Measurements from ENCODE around the gene TNIK.

TNIK gene

DNA sequence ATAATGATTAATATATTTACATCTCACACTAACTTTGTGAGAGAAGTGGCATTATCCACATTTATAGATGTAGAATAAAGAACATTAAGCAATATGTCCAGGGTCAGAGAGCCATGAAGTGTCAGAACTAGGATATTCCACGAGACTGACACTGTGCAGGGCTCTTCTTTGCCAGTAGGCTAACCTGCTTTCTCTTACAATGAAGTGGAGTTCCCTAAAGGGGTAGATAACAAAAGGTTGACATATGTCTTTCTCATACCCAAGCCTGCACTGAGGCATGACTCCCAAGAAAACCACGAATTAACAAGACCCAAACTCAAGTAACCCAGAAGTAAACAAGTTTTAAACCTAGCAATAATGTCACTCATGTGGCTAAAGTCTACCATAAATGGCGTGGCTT is 242.1 kb downstream of the TNIK start:
- no peak for DNase-seq

DNA sequence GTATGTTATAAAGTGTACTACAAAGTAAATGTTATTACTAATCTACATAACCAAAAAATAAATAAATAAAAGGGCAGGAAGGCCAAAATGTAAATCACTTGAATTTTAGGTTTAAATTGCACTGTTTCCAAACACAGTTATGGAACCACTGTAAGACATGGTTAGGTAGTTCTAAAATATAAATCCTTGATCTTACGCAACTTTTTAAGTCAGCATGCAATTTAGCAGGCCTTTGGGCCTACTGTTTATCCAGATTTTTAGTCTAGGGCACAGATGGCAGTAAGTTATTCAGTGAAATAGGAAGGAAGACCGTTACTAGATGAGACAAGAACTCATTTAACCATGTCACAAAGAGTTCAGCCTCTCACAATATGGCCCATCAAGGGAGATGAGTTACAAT is 246.3 kb downstream of the TNIK start:
- DNase-seq, result no peak

DNA sequence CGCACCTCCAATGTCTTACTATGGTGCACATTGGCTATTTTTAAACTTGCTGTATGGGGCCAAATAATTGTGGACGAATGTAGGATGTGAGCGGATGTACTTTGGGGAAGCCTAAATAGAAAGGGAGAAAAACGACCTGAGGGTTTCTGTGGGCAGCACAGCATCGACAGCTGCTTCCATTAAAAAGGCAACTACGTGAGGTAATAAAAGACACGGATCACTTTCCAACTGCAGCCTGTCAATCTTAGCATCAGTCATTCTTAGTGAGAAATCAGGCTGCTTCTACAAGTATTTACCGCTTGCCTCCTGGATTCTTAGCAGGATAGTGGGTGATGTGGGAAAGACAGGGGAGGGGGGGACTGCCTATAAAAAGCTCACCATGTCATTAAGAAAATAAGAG is 247.0 kb downstream of the TNIK start:
- DNase-seq, result no peak

DNA sequence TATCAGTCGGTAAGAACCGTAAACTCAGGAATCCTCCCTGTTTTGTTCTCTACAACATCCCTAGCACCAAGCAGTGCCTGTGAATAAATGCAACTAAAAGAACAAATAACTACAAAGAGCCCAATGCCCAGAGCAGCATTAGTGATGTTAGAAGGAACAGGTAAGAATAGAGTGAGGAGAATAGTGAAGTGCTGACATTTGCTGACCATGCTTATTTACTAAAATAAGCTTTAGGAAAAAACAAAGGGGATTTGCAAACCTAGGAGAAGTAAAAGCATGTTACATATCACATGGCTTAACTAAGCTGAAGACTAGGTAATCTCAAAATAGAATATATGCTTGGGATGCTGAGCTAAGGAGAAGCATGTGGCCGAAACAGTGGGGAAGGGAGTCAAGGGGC is 247.6 kb downstream of the TNIK start:
- DNase-seq, result no peak

DNA sequence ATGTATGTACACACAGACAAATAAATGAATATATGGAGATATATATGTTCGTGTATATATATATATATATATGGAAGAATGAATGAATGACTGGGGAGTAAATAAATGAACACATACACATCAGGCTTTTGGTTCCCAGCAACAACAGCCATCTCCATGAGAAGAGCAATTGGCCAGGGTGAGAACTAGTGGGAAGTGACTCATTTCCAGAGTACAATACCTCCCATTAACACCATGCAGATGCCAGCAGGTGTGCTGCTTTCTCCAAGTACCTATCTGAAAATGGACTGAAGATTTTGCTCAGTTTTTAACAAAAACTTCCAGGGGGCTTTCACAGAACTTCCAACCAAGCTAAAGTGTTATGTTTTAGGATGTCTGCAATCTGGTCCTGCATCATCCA is 253.9 kb downstream of the TNIK start:
- DNase-seq, result no peak

DNA sequence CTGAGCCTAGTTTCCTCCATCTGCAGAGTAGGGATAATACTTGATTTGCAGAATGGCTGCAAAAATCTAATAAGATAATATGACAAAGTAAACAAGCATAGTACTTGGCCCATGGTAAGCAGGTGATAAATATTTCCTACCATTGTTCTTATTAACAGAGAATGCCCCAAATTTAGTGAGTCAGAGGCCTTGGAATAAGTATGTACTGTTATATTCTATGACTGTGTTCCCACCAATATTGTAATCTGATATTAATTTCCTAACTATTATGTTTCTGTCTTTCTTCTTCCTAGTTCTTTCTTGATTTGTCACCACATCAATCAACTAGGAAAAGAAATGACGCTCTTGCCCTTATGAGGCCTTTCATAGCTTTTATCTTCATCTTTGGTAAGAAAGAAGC is 255.3 kb downstream of the TNIK start:
- no peak for DNase-seq

DNA sequence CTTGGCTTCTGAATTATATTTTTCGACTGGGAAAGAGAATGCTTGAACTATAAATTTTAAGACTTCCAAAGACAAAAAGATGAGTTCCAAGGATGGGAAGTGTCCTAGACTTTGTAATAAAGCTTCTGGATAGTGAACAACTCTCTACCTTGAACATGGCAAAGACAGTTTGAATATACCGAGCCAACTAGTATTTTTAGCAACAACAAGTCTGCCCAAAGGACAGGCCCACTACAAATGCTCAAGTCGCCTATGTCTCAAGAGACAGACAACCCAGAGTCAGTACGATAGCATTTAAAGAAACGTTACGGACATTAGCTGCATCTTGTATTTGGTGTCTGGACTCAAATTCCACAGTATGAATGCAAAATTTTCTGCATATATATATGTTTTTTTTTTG is 258.4 kb downstream of the TNIK start:
- DNase-seq, result no peak

DNA sequence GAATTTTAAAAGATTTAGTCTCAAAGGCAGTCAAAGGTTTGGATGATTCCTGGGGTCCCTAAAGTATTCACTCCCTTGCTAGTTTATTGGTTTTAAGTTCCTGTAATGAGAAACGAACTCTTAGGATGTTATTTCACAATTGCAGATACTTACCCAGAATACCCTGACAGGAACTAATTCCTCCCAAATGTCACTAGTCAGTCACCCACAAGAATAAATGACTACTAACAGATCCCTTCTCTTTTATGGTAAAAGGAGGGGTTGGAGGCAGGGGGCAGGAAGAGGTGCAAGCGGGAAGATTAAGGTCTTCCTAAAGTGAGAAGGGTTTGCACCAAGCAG is 259.5 kb downstream of the TNIK start:
- DNase-seq, result no peak

DNA sequence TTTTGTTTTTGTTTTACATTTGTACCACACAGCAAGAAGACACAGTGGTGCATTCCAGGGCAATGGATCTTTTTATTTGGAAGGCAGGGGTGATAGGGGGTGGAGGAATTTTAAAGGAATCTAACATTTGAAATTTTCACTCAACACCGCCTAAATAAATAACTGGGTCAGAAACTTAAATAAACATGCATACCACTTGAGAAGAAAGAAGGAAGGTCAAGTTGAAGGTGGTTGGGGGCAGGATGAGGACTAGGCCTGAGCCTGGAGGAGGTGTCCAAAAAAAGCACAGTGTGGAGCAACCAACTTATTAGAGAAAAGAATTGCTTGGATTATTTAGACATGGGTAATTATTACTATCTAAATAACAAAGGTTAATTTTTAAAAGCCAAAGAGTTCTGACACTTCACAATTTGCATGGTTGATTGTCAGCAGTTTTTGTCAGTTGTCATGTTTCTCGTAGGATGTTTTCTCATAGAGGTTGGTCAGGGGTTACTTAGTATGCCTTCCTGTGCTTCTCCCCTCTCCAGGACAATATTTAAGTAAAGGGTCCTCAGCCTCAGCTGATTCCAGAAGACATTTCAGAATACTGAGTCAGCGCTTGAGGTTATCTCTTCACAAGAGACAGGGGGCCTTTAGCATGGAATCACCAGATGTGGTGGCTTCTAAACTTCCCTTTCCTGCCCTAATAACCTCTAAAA is 260.0 kb downstream of the TNIK start:
- DNase-seq, result no peak

DNA sequence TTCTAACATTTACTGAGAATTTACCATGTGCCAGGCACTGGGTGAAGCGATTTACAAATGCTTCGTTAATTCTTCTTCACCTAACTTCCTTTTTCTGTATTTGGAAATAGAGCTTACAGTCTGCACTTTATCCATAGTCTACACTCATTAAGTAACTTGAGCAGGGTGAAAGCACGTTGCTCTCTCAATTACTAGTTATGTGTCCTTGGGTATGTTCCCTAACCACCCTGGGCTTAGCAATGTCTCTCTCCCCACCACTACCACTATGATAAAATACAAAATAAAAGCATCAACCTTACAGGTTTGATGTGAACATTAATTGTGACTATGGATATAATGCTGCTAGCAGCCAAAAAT is 260.8 kb downstream of the TNIK start:
- no peak for DNase-seq

DNA sequence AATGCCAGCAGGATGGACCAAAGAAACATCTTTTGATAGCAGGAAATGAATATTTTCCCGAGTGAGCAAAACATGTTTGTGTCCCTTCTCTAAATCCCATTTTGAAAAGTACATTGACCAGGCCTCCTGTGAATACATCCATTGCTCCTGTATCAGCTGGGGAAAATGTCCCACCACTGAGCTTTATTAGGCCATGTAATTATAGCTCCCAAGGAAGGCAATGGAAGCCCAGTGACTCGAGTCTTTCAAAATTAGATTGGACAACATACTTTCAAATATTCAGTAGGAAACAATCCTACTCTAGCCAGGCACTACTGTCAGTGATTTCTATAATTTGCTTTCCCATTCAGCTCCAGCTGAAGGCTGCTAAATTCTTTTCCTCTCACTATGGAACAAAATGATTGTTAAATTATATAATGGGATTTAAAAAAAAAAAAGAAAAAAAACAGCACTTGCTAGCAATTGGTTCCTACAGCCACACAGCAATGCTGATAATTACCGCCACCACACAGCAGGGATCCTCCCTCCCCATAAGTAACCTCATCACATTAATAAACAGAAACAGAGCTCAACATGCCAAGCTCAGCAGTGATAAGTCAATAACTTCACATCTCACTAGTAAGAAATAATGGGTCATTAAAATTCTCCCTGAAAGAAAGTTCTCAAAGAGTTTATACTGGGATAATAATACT is 261.3 kb downstream of the TNIK start:
- no peak for DNase-seq

DNA sequence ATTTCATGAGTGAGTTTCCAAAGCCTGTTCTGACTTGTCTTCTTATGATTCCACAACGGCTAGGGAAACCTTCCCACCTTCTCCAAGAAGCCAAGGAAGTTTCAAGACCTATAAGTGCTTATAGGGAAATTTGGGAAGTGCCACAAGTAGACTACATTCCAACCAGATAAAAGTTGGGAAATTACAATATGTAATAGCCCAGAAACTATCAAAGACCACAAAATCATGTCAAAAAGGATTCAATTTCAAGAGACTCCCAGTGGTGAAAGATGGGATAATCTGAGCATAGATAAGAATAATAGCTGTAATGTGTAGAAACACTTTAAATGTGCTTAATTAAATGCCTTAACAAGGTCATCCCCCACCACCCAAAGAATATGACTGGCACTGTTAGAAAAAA is 264.5 kb downstream of the TNIK start:
- DNase-seq, result no peak

DNA sequence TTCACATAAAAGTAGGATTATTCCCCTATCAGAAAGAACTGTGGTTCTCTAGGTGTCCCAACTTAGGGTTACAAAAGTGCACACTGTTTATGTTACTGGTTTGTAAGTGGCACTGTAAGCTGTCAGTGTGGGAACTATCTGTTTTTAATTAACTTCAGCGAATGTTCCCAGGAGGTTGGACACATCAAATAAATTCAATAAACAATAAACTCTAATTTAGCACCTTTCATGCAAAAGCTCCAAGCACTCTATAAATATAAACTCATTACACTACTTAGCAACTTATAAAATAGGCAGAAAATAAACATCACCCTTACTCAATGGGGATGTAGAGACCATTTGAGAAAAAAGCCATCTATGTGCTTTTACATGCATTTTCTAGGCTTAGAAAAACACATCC is 265.2 kb downstream of the TNIK start:
- DNase-seq, result no peak

DNA sequence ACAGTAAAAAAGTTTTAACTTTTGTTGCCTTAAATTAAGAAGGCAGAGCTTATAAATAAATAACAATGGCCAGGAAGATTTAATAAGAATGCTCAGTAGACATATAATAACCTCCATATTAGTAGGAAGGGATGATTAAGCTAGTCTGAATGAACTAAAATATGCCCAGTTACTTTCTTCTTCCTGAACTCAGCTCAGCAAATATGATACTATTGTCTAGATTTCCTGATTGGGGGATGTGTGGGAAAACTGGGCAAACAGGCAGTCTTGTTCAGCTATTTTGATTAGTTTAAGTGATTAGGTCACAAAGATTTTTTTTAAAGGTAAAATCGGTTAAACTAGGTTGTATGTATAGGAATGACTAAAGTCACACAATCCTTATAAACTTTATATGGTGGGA is 266.5 kb downstream of the TNIK start:
- no peak for DNase-seq

DNA sequence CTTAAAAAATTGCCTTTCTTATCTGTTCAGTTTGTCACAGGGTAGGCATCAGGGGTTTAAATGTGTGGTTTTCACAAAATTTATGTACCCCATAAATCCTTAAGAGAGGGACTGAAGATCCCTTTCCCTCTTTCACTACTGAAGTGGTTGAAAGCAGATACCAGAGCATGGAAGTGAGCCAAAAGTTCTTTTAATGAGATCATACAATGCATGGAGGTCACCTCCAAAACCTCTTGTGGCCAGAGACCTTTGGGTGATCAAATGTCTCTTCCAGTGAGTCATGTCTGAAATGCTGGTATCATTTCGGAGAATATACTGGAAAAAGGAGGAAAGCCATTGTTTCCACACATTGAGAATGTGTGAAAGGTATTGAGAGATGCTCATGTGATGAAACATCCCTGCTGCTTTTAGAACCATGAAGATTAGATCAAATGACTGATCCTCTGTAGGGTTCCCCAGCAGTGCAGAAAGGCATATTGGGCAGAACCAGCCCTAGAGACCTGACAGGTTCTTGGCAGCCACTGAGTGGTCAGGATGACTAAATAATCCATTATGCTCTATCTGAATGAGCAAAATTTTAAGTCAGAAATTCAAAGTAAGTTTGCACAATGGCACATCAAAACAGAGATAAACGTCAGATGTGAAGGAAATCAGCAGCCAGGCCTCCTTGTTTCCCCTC is 267.9 kb downstream of the TNIK start:
- DNase-seq, result no peak

DNA sequence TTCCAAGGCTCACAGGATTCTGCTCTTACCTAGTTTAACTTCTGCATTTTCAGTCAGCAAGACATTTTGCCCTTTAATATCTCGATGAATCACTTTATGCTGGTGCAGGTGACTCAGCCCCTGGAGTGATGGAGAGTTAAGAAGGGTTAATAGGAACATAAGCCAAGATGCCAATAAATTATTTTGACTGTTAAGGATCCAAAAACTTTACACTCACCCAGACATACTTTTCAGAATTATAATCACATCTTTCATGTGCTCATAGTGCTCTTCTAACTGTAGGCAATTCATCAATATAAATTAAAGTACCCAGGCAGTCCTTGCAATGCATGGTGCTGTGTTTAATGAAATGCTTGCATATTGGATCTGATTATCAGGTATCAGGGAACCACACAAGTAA is 269.5 kb downstream of the TNIK start:
- no peak for DNase-seq

DNA sequence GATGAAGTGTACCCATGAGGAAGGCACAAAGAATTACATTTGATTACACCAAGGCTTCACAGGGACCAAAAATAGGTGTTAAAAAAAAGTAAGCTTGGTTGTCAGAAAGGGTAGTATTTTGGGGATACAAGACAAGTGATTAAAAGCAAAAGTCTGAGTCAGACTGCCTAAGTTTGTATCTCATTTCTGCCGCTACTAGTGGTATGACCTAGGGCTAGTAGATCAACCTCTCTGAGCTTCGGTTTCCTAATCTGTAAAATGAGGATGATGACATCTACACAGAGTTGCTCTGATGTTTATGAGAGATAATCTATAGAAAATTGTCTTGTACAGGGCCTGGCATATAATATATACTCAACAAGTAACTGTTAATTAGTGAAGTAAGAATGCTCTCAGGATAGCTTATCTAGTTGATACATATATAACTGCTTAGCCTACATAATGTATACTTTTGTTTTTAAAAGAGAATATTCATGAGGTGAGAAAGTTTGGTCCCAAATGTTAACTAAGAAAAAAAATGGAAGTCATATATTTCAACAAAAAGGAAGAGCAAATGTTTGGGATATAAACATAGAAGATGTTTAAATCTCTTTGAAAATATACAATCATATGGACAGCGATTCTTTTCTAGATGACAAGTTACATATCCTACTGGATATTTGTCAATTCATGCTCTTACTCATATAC is 270.7 kb downstream of the TNIK start:
- DNase-seq, result no peak

DNA sequence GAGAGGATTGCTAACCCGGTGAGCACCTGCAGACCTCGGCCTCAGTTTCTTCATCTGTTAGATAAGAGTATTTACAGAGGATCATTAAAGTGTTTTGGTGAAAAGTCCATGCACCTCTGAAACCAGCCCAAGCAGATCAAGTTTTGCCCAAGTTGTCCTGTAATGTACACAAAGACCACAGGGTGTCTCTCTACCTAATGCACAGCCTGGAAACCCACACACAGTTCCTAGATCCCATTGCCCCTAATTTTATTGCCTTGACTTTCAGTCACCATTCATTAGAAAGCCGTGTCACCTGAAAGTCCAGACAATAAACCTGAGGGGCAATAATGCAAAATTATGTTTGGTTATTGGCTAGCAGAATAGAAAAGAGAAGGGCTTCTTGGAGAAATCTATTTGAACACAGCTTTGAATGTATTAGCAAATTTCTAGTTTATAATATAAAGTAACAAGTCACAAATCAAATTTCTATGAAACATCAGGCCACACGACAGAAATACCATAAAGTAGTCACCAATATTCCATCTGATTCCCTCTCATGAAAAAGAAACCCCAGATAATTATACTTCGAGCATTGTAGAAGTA is 272.4 kb downstream of the TNIK start:
- peak; percentile 42 for DNase-seq

DNA sequence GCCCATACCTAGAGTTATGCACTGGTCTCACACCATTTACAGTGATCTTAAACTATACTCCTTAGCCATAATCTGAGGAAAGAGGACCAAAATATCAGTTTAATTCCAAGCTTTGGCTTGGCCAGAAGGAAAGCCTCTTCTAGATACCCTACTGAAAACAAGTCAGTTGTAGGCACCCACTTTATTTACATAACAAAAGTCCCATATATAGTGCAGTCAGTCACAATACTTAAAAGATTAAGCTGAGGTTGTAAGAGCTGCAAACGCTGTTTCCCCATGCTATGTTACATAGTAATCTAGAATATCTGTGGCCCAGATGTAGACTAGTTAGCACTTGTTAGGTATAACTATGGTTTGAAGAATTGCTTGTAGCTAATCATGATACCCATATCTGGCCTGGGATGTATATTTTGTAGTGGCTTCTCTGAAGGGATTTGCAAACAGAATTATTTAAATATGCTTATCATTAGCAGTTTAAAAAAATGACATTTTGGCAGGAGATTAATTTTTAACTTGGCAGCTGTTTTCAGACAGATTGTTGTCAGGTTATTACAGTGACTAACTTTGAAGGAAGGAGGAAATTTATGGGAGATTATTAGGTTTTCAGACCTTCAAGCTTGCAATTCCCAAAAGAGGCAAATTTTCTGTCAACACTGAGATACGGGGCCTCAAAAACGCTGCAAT is 273.2 kb downstream of the TNIK start:
- DNase-seq, result no peak

DNA sequence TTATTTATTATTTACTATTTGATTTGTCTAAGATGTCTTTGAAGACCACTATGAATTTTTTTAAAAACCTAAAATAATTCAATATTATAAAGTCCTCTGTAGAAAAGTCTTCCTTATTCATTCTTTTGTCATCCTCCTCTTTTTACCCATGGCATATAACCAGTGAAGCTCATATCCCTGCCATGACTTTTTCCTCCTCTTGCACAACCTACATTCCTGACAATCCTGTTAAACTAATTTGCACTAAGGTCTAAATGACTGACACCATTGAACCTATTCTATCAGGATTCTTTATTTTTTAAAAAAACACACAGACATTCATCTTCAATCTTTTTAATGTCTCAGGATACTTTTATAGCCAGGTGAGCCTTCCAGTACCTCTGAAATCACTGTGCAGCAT is 273.8 kb downstream of the TNIK start:
- no peak for DNase-seq

DNA sequence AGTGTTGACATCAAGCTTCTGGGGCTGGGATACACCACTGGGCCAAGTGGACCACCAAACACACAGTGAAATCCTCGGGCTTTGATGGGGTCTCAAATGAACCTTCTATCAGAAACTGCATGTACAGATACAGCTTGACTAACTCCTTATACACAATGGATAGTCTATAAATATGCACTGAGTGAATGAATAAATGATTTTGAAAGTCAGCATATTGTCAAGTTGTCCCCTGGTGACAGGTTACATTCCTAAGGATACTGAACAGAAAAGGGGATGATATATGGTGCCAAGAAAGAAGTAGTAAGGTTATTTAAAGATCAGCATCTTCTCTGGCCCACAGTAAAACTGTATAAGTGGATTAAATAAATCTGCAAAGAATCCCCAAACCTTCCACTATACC is 274.2 kb downstream of the TNIK start:
- DNase-seq, result no peak

DNA sequence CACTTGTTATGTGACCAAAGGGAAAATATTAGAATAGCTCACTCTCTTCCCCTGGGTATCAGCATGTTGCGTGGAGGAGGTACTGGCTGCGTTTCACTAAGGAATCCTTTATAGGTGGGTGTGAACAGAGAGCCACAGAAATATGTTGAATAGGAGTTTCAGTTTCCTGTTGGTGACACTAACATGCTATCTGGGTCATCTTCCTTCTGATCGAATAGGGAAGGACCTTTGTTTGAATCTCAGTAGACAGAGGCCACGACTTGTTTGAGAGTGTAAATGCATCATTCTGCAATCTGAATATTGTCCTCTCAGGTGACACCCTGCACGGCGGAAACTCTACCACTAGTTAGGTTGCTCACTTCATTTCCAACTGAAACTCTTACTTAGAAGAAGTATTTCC is 275.8 kb downstream of the TNIK start:
- no peak for DNase-seq

DNA sequence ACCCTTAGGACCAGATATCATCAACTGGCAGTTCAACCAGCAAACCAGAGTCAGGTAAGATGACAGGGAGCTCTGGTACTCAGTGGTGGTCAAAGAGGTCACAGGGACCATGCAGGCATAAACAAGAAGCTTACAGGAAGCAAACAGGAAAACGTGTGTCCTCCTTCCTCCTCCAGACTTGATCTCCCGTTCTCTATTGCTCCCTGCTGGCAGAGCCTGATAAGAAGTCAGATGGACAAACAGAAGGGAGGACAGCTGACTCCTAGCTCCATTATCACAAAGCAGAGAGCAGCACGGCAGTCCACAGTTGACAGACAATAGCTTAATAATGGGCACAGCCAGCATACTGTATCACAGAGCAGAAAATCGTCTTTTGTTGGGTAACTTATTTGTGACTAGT is 277.2 kb downstream of the TNIK start:
- DNase-seq, result no peak
